ENCODE results near the gene RBM20.

GRCh38 chr10:110737886-110738634, 93.9 kb downstream of the RBM20 start:
- TF ChIP-seq CTCF (IDR thresholded peaks at IDR 0.05; ENCODE audit: insufficient read depth, low read length) (no peak), SPI1 (IDR thresholded peaks at IDR 0.05; ENCODE audit: borderline replicate concordance, low read depth) (no peak), REST (IDR thresholded peaks at IDR 0.05; ENCODE audit: insufficient replicate concordance, low read depth) (no peak), POLR2AphosphoS5 (IDR thresholded peaks at IDR 0.05; ENCODE audit: low read depth) (no peak), GABPA (IDR thresholded peaks at IDR 0.05; ENCODE audit: low read depth) (no peak)
